ENCODE results near the gene NR6A1.

DNA sequence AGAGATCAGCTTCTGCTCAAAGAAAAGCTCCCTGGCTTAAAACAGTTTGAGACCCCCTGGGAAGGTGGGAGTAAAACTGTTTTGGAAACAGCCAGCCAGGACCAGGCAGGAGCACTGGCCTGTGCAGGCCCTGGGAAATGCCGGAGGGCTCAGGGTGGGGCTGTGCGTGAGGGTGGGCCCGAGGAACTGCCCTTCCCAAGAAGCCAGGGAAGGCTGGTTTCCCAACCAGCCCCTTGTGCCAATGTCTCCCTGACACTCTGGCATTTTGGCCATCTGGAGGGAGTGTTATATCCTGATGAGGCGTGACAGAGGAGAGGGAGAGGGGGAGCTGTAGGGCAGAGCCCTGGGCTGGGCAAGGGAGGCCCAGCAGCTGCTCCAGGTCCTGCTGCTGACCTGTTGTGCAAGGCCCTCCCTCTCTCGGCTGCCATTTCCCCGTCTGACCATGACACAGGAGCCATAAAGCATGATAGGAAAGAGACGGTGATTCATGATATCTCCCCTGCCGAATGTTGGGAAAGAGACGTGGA lies 22.0 kb upstream of the NR6A1 start:
- TF ChIP-seq CTCF (IDR thresholded peaks at IDR 0.05) (no peak), POLR2A (IDR thresholded peaks at IDR 0.05) (no peak)
